Upper lobe of right lung (tissue), 1 donor: ENCODE measurements around the gene TRDN. TPM values are rescaled to one million over a fixed set of nuclear protein-coding genes. Genes with fewer than 3 reads are reported as not detected.

Experiments used
- ATAC-seq: fragments of 200-7000 bp; cut with Tn5 transposase; one replicate; pipeline ENCODE4 v1.9.1; 2020; ENCODE audit warnings: mild to moderate bottlenecking, moderate library complexity
- DNase-seq: peaks from one replicate; pipeline ENCODE4 v3.0.0-alpha.2; 2020
- H3K27ac ChIP-seq: fragments of 200-600 bp; one replicate; pipeline ENCODE4 v1.8.0; 2022
- H3K27me3 ChIP-seq: fragments of 200-600 bp; one replicate; pipeline ENCODE4 v1.8.0; 2022; ENCODE audit warnings: mild to moderate bottlenecking
- H3K36me3 ChIP-seq: fragments of 200-600 bp; one replicate; pipeline ENCODE4 v1.8.0; 2022
- H3K4me1 ChIP-seq: fragments of 200-600 bp; one replicate; pipeline ENCODE4 v1.8.0; 2022
- H3K4me3 ChIP-seq: fragments of 200-600 bp; one replicate; pipeline ENCODE4 v1.8.0; 2022; ENCODE audit warnings: mild to moderate bottlenecking
- H3K9me3 ChIP-seq: fragments of 200-600 bp; one replicate; pipeline ENCODE4 v1.8.0; 2022
- CTCF ChIP-seq: fragments of 200-600 bp; IDR thresholded peaks from one replicate; pipeline ENCODE4 v1.8.0; 2022; ENCODE audit warnings: antibody characterized with exemption
- intact Hi-C: fragments of 100-400 bp; cut with DNase I; formaldehyde crosslinking; loops from one replicate; pipeline ENCODE4 v1.11.0; 2022
- total RNA-seq: library from RNA; stranded (reverse); fragmentation: NEBNext Ultra II Directional; extraction: Animal tissue kit (Norgen Biotek cat#: 25700); gene quantifications from one replicate; pipeline ENCODE4 v1.2.1, GENCODE V29; 2021
- donor health status: DM: no; HTN: yes; CAD: no; lungs with severe emphysema.

TRDN gene
- total RNA-seq, 1 donor from 2014 or later: not detected

GRCh38 chr6:123668063-123668462 lies 31.3 kb upstream of the TRDN start:
- H3K27me3 ChIP-seq: no peaks in the 10 kb centered on the region
- DNase-seq (no peak), ATAC-seq (no peak)
- no peak for TF ChIP-seq CTCF
- no peak overlapping the region for H3K4me3 ChIP-seq
- no peaks in the 10 kb centered on the region for H3K36me3 ChIP-seq
- intact Hi-C loops: no loop called here
- no peaks in the 10 kb centered on the region for H3K4me1 ChIP-seq
- no peak overlapping the region for H3K27ac ChIP-seq
- no peaks in the 10 kb centered on the region for H3K9me3 ChIP-seq

- Histone ChIP-seq H3K4me1 (no peaks in the 10 kb centered on the region), H3K27me3 (no peaks in the 10 kb centered on the region), H3K36me3 (no peaks in the 10 kb centered on the region), H3K9me3 (no peaks in the 10 kb centered on the region), H3K27ac (no peak overlapping the region), H3K4me3 (no peak overlapping the region)
- DNase-seq (no peak), ATAC-seq (no peak)
- no peak for TF ChIP-seq CTCF
- intact Hi-C loops: no loop called here
These were observed 26.7 kb upstream of the TRDN start for GRCh38 chr6:123663436-123663835.

GRCh38 chr6:123662757-123663156 lies 26.0 kb upstream of the TRDN start:
- no peak overlapping the region for H3K27ac ChIP-seq
- no peaks in the 10 kb centered on the region for H3K27me3 ChIP-seq
- H3K9me3 ChIP-seq: no peaks in the 10 kb centered on the region
- ATAC-seq (no peak), DNase-seq (no peak)
- H3K4me1 ChIP-seq: no peaks in the 10 kb centered on the region
- TF ChIP-seq CTCF: no peak
- no peaks in the 10 kb centered on the region for H3K36me3 ChIP-seq
- intact Hi-C loops: no loop called here
- no peak overlapping the region for H3K4me3 ChIP-seq

GRCh38 chr6:123661105-123661891 lies 24.5 kb upstream of the TRDN start:
- no peak for ATAC-seq
- H3K9me3 ChIP-seq: no peaks in the 10 kb centered on the region
- no peak overlapping the region for H3K27ac ChIP-seq
- TF ChIP-seq CTCF: no peak
- H3K27me3 ChIP-seq: no peaks in the 10 kb centered on the region
- intact Hi-C loops: no loop called here
- H3K4me1 ChIP-seq: no peaks in the 10 kb centered on the region
- H3K36me3 ChIP-seq: no peaks in the 10 kb centered on the region
- no peak overlapping the region for H3K4me3 ChIP-seq
- DNase-seq: no peak

GRCh38 chr6:123659960-123660748 lies 23.4 kb upstream of the TRDN start:
- TF ChIP-seq CTCF: no peak
- Histone ChIP-seq H3K4me3 (no peak overlapping the region), H3K27me3 (no peaks in the 10 kb centered on the region), H3K36me3 (no peaks in the 10 kb centered on the region), H3K9me3 (no peaks in the 10 kb centered on the region), H3K27ac (no peak overlapping the region), H3K4me1 (no peaks in the 10 kb centered on the region)
- ATAC-seq (no peak), DNase-seq (no peak)
- intact Hi-C loops: no loop called here
